Panc1 (cell line): ENCODE measurements around the gene DEPDC5. TPM values are rescaled to one million over a fixed set of nuclear protein-coding genes. Genes with fewer than 3 reads are reported as not detected.

Experiments
- ATAC-seq: fragments of 200-7000 bp; cut with Tn5 transposase; 2 replicates; pipeline ENCODE4 v1.9.1; 2020; ENCODE audit warnings: mild to moderate bottlenecking, moderate library complexity
- BruUV-seq: library from RNA; stranded (reverse); fragments of 400-500 nt; replicated peaks from 2 replicates; lab custom pipeline; 2021; lab: Mats Ljungman, UMichigan
- CTCF ChIA-PET: fragments of 300-600 bp; sonication (Branson Sonifier 250); formaldehyde crosslinking; loops from one replicate; lab custom pipeline; 2022; ENCODE audit warnings: antibody characterized with exemption; lab: Charles Lee
- POLR2A ChIA-PET: fragments of 300-600 bp; sonication (Branson Sonifier 250); formaldehyde crosslinking; loops from one replicate; lab custom pipeline; 2022; ENCODE audit warnings: antibody characterized with exemption; lab: Charles Lee
- DNase-seq: peaks from one replicate; pipeline ENCODE4 v3.0.0-alpha.2; 2010; ENCODE audit warnings: low read depth, low spot score
- H3K27ac ChIP-seq: 2 replicates; pipeline ENCODE4 v1.5.1; 2011; ENCODE audit warnings: mild to moderate bottlenecking, low read length, inconsistent platforms
- H3K27me3 ChIP-seq: fragments of 200-500 bp; sonication (Bioruptor generic); 2 replicates; pipeline ENCODE4 v1.6.0; 2014; ENCODE audit warnings: low read length, inconsistent platforms; ENCODE audit not compliant: control insufficient read depth, insufficient read depth
- H3K36me3 ChIP-seq: fragments of 200-500 bp; sonication (Bioruptor generic); 2 replicates; pipeline ENCODE4 v1.5.1; 2014; ENCODE audit warnings: inconsistent platforms, mild to moderate bottlenecking, low read length, moderate library complexity; ENCODE audit not compliant: control insufficient read depth, insufficient read depth
- H3K4me1 ChIP-seq: 2 replicates; pipeline ENCODE4 v1.5.1; 2011; ENCODE audit warnings: inconsistent platforms, mild to moderate bottlenecking, low read length, moderate library complexity; ENCODE audit not compliant: control insufficient read depth, insufficient read depth
- H3K4me3 ChIP-seq, 2 experiments: 2 replicates each; pipeline ENCODE4 v1.5.1; 2011 to 2012; ENCODE audit warnings: low read depth in 2 of 2, low read length in 2 of 2, mild to moderate bottlenecking in 2 of 2, inconsistent platforms in 1 of 2, moderate library complexity in 1 of 2
- H3K9me3 ChIP-seq: fragments of 200-500 bp; sonication (Bioruptor generic); 2 replicates; pipeline ENCODE4 v1.5.1; 2014; ENCODE audit warnings: low read depth, mild to moderate bottlenecking, inconsistent platforms, low read length, moderate library complexity; ENCODE audit not compliant: control insufficient read depth, insufficient read depth
- CTCF ChIP-seq: fragments of 450-650 bp; IDR thresholded peaks from 2 replicates; pipeline ENCODE4 v1.5.1; 2017; ENCODE audit warnings: mild to moderate bottlenecking
- POLR2AphosphoS5 ChIP-seq: IDR thresholded peaks from 2 replicates; pipeline ENCODE4 v1.6.1; 2012; ENCODE audit warnings: mild to moderate bottlenecking, low read depth, low read length, moderate library complexity
- REST ChIP-seq, 2 experiments: IDR thresholded peaks; 2 replicates each; pipeline ENCODE4 v1.6.1; 2011 to 2012; ENCODE audit warnings: low read depth in 2 of 2, control low read depth in 1 of 2, low read length in 1 of 2, mild to moderate bottlenecking in 1 of 2, moderate library complexity in 1 of 2; ENCODE audit not compliant: insufficient read depth in 1 of 2
- SIN3A ChIP-seq: IDR thresholded peaks from 2 replicates; pipeline ENCODE4 v1.6.1; 2012; ENCODE audit warnings: low read depth, mild to moderate bottlenecking, low read length, moderate library complexity, borderline replicate concordance; ENCODE audit not compliant: insufficient read depth
- TCF7L2 ChIP-seq: IDR thresholded peaks from 2 replicates; pipeline ENCODE4 v1.6.1; 2011; ENCODE audit warnings: mild to moderate bottlenecking, low read depth, low read length, inconsistent platforms
- in situ Hi-C: cut with HindIII; loops from 2 replicates; pipeline ENCODE4 v1.10.0; 2016; ENCODE audit warnings: low sequenced_read_pairs, low pct_unique_long_range_greater_than_20kb
- intact Hi-C: fragments of 100-400 bp; cut with micrococcal nuclease; formaldehyde crosslinking; loops from one replicate; pipeline ENCODE4 v1.10.0; 2022; ENCODE audit not compliant: unreplicated experiment
- total RNA-seq: library from RNA; stranded (reverse); gene quantifications from one replicate; pipeline ENCODE4 v1.2.1, GENCODE V29; 2021; ENCODE audit not compliant: unreplicated experiment

The DEPDC5 gene
- total RNA-seq, 1 experiment from 2014 or later: 20.2 TPM

GRCh38 chr22:31737932-31738331 lies 15.9 kb upstream of the DEPDC5 start:
- ChIA-PET POLR2A (interaction anchor here (0.6 kb wide), 1 partner anchor 13 kb away, joined by 7 read pairs; no protein-coding TSS in a partner anchor), CTCF (no interaction called here)
- no TSS peak for BruUV-seq
- in situ Hi-C loops: no loop called here
- TF ChIP-seq POLR2AphosphoS5: no peak
- no peak for TF ChIP-seq SIN3A
- no peak for TF ChIP-seq TCF7L2
- no peak for TF ChIP-seq CTCF
- no peak for TF ChIP-seq REST (IDR thresholded peaks at IDR 0.05; ENCODE audit: insufficient read depth in 1 of 2, low read depth in 2 of 2, low read length in 1 of 2)
- Histone ChIP-seq H3K27me3 (no peaks in the 10 kb centered on the region), H3K27ac (no peak overlapping the region), H3K9me3 (no peaks in the 10 kb centered on the region), H3K36me3 (peaks cover 6% of the 10 kb centered on the region; the same call in 1 of the 2 replicates), H3K4me1 (no peaks in the 10 kb centered on the region), H3K4me3 (no peak overlapping the region)
- intact Hi-C loops: no loop called here
- DNase-seq (no peak), ATAC-seq (no peak)

GRCh38 chr22:31738566-31738965 lies 15.3 kb upstream of the DEPDC5 start:
- no TSS peak for BruUV-seq
- intact Hi-C loops: no loop called here

More at GRCh38 chr22:31738566-31738965, 15.3 kb upstream of the DEPDC5 start:
- H3K36me3 ChIP-seq: peaks cover 6% of the 10 kb centered on the region; the same call in 1 of the 2 replicates
- DNase-seq (no peak), ATAC-seq (no peak)
- no peak overlapping the region for H3K27ac ChIP-seq
- POLR2A ChIA-PET: no interaction called here
- no peaks in the 10 kb centered on the region for H3K27me3 ChIP-seq
- H3K9me3 ChIP-seq: no peaks in the 10 kb centered on the region
- H3K4me1 ChIP-seq: no peaks in the 10 kb centered on the region
- no peak for TF ChIP-seq CTCF
- no peak for TF ChIP-seq POLR2AphosphoS5
- H3K4me3 ChIP-seq: no peak overlapping the region
- in situ Hi-C loops: no loop called here
- CTCF ChIA-PET: no interaction called here
